ENCODE results near the gene ACACB. TPM values are rescaled to one million over a fixed set of nuclear protein-coding genes. Genes with fewer than 3 reads are reported as not detected.
A peak's percentile ranks its signal among the peaks of the same experiment; 100 is the strongest.

Gene ACACB
- total and polyA plus RNA-seq, 2 donors from 2014 or later = 13.8 to 56.8 TPM

GRCh38 chr12:109276160-109276559 lies 159.8 kb downstream of the ACACB start:
- FAIRE-seq = no peak
- no peak for TF ChIP-seq CTCF (IDR thresholded peaks at IDR 0.05; ENCODE audit: borderline replicate concordance, extremely low read depth, insufficient read depth)
- H3K36me3 ChIP-seq (ENCODE audit: control insufficient read depth in 2 of 3, insufficient read depth in 3 of 3, low read length in 3 of 3) = no peaks in the 10 kb centered on the region
- DNase-seq = peak in 1 of 5 donors; percentile 20
- no peak overlapping the region for H3K9ac ChIP-seq (ENCODE audit: low read length in 3 of 3)
- H3K4me3 ChIP-seq (ENCODE audit: low read length in 3 of 3) = no peak overlapping the region
- H3K4me1 ChIP-seq (ENCODE audit: control insufficient read depth in 2 of 3, insufficient read depth in 2 of 3, low read depth in 1 of 3, low read length in 3 of 3) = peaks cover 0 to 7% (median 0%) of the 10 kb centered on the region in 3 donors
- intact Hi-C loops (cut with DNase I) = no loop called here
- no peaks in the 10 kb centered on the region for H3K27me3 ChIP-seq (ENCODE audit: control insufficient read depth, insufficient read depth, low read length)
- H3K9me3 ChIP-seq (ENCODE audit: control insufficient read depth in 2 of 3, insufficient read depth in 1 of 3, low read length in 3 of 3) = no peaks in the 10 kb centered on the region
- H3K27ac ChIP-seq (ENCODE audit: low read depth in 2 of 2, low read length in 2 of 2) = no peak overlapping the region

GRCh38 chr12:109277255-109277898 lies 161.0 kb downstream of the ACACB start:
- no peak for DNase-seq
- intact Hi-C loops (cut with DNase I) = no loop called here

GRCh38 chr12:109277899-109278762 lies 161.7 kb downstream of the ACACB start:
- peaks cover 0 to 7% (median 0%) of the 10 kb centered on the region in 3 donors for H3K4me1 ChIP-seq (ENCODE audit: control insufficient read depth in 2 of 3, insufficient read depth in 2 of 3, low read depth in 1 of 3, low read length in 3 of 3)
- FAIRE-seq = no peak

More at GRCh38 chr12:109277255-109277898, 161.0 kb downstream of the ACACB start:
- no peaks in the 10 kb centered on the region for H3K27me3 ChIP-seq (ENCODE audit: control insufficient read depth, insufficient read depth, low read length)
- no peak for FAIRE-seq
- TF ChIP-seq CTCF (IDR thresholded peaks at IDR 0.05; ENCODE audit: borderline replicate concordance, extremely low read depth, insufficient read depth) = no peak
- H3K9ac ChIP-seq (ENCODE audit: low read length in 3 of 3) = no peak overlapping the region
- no peak overlapping the region for H3K27ac ChIP-seq (ENCODE audit: low read depth in 2 of 2, low read length in 2 of 2)
- no peaks in the 10 kb centered on the region for H3K9me3 ChIP-seq (ENCODE audit: control insufficient read depth in 2 of 3, insufficient read depth in 1 of 3, low read length in 3 of 3)
- H3K4me3 ChIP-seq (ENCODE audit: low read length in 3 of 3) = no peak overlapping the region
- H3K4me1 ChIP-seq (ENCODE audit: control insufficient read depth in 2 of 3, insufficient read depth in 2 of 3, low read depth in 1 of 3, low read length in 3 of 3) = peaks cover 0 to 7% (median 0%) of the 10 kb centered on the region in 3 donors
- no peaks in the 10 kb centered on the region for H3K36me3 ChIP-seq (ENCODE audit: control insufficient read depth in 2 of 3, insufficient read depth in 3 of 3, low read length in 3 of 3)

More at GRCh38 chr12:109277899-109278762, 161.7 kb downstream of the ACACB start:
- Histone ChIP-seq H3K4me3 (ENCODE audit: low read length in 3 of 3) (no peak overlapping the region), H3K9me3 (ENCODE audit: control insufficient read depth in 2 of 3, insufficient read depth in 1 of 3, low read length in 3 of 3) (no peaks in the 10 kb centered on the region), H3K9ac (ENCODE audit: low read length in 3 of 3) (no peak overlapping the region), H3K36me3 (ENCODE audit: control insufficient read depth in 2 of 3, insufficient read depth in 3 of 3, low read length in 3 of 3) (no peaks in the 10 kb centered on the region), H3K27me3 (ENCODE audit: control insufficient read depth, insufficient read depth, low read length) (no peaks in the 10 kb centered on the region), H3K27ac (ENCODE audit: low read depth in 2 of 2, low read length in 2 of 2) (no peak overlapping the region)
- TF ChIP-seq CTCF (IDR thresholded peaks at IDR 0.05; ENCODE audit: borderline replicate concordance, extremely low read depth, insufficient read depth) = no peak
- DNase-seq = peak in 2 of 5 donors; percentile 27 to 66
- intact Hi-C loops (cut with DNase I) = no loop called here
